ENCODE measurements around the gene KCNJ4. TPM values are rescaled to one million over a fixed set of nuclear protein-coding genes. Genes with fewer than 3 reads are reported as not detected.
A peak's percentile ranks its signal among the peaks of the same experiment; 100 is the strongest.

The KCNJ4 gene
- total RNA-seq, 4 donors from 2014 or later, result not detected

DNA sequence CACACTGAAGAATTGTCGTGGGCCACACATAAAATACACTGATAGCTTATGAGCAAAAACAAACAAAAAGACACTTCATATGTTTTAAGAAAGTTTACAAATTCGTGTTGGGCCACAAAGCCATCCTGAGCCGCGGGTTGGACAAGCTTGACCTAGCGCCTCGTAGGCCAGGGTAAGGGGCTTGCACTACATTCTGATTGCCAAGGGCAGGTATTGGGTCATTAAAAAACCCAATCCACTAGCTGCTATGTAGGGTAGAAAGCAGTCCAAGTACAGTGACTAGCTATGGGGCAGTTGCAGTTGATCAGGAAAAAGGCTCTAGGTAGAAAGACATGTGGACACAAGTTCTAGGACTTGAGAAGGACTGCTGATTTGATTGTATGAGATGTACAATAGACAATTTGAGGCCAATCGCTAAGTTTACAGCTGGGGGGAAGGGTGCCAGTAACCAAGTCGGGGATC lies 26.9 kb upstream of the KCNJ4 start:
- no peak overlapping the region for H3K4me3 ChIP-seq
- H3K36me3 ChIP-seq, result peaks cover 0 to 72% (median 0%) of the 10 kb centered on the region in 3 donors
- H3K27me3 ChIP-seq, result no peaks in the 10 kb centered on the region
- no peak for DNase-seq
- no peaks in the 10 kb centered on the region for H3K9me3 ChIP-seq
- no peaks in the 10 kb centered on the region for H3K4me1 ChIP-seq
- TF ChIP-seq POLR2A (IDR thresholded peaks at IDR 0.05) (no peak), CTCF (IDR thresholded peaks at IDR 0.05) (no peak)
- no peak overlapping the region for H3K27ac ChIP-seq

- H3K9me3 ChIP-seq, result no peaks in the 10 kb centered on the region
Measured at GRCh38 chr22:38481162-38481870, 26.3 kb upstream of the KCNJ4 start.

DNA sequence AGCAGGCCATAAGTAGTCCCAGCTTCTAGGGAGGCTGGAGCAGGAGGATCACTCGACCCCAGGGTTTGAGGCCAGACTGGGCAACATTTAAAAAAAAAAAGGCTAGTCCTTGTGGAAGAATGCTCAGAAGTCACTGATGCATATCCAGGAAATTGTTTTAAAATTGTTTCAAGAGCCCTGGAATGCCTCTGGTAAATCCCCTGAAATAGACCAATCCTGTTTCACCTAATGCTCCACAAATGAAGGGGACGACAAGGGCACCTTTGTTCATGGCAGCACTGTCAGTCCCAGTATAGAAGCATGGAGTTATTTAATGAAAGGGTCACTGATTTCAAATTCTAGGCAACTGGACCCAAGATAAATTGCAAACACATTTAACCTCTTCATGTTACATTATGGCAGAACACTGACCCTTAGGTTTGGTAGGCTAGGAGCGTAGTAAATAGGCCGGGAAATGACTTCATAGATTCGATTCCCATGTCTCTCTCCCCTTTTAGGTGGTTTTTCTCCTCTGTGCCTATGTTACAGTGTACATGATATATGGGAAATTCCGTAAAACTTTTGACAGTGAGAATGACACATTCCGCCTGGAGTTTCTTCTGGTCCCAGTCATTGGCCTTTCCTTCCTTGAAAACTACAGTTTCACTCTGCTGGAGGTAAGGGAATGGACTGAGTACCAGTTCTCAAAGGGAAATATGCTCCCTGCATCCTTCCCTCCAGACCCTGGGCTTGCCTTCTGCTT lies 24.3 kb upstream of the KCNJ4 start:
- peaks cover 0 to 45% (median 0%) of the 10 kb centered on the region in 3 donors for H3K36me3 ChIP-seq
- TF ChIP-seq CTCF (IDR thresholded peaks at IDR 0.05) (no peak), POLR2A (IDR thresholded peaks at IDR 0.05) (no peak)
- no peak overlapping the region for H3K4me3 ChIP-seq
- H3K27ac ChIP-seq, result no peak overlapping the region
- no peak for DNase-seq
- H3K4me1 ChIP-seq, result no peaks in the 10 kb centered on the region
- no peaks in the 10 kb centered on the region for H3K27me3 ChIP-seq
- no peaks in the 10 kb centered on the region for H3K9me3 ChIP-seq

More at GRCh38 chr22:38481162-38481870, 26.3 kb upstream of the KCNJ4 start:
- no peak overlapping the region for H3K27ac ChIP-seq
- no peaks in the 10 kb centered on the region for H3K4me1 ChIP-seq
- no peak for TF ChIP-seq CTCF (IDR thresholded peaks at IDR 0.05)
- no peak for TF ChIP-seq POLR2A (IDR thresholded peaks at IDR 0.05)
- no peaks in the 10 kb centered on the region for H3K27me3 ChIP-seq
- DNase-seq, result no peak
- H3K4me3 ChIP-seq, result no peak overlapping the region
- H3K36me3 ChIP-seq, result peaks cover 0 to 66% (median 0%) of the 10 kb centered on the region in 3 donors

DNA sequence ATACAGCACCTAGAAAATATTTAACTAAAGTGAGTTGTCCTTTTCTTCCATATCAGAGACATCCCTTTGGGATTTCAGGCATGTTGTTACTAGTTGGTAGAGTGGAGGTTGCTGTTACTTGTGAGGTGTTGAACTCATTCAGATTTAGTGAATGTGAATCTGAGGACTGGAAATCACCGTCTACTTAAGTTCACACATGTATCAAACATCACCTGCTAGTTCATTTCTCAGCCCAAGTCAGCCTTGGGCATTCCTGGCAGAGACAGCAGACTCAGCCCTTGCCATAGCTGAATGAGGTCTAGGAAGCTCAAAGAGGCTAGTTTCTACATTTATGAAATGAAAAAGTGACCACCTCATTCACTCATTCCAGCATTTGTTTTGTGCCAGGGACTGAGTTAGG lies 22.6 kb upstream of the KCNJ4 start:
- no peak for DNase-seq
- peaks cover 0 to 29% (median 0%) of the 10 kb centered on the region in 3 donors for H3K36me3 ChIP-seq
- no peaks in the 10 kb centered on the region for H3K4me1 ChIP-seq
- TF ChIP-seq CTCF (IDR thresholded peaks at IDR 0.05) (no peak), POLR2A (IDR thresholded peaks at IDR 0.05) (no peak)
- H3K27ac ChIP-seq, result no peak overlapping the region
- H3K27me3 ChIP-seq, result no peaks in the 10 kb centered on the region
- no peaks in the 10 kb centered on the region for H3K9me3 ChIP-seq
- H3K4me3 ChIP-seq, result no peak overlapping the region

GRCh38 chr22:38474003-38474607 lies 19.1 kb upstream of the KCNJ4 start:
- DNase-seq, result peak in 1 of 3 donors; percentile 10
- TF ChIP-seq CTCF (IDR thresholded peaks at IDR 0.05) (no peak), POLR2A (IDR thresholded peaks at IDR 0.05) (no peak)
- Histone ChIP-seq H3K27ac (no peak overlapping the region), H3K4me1 (peaks cover 0 to 4% (median 0%) of the 10 kb centered on the region in 4 donors), H3K4me3 (no peak overlapping the region), H3K9me3 (no peaks in the 10 kb centered on the region), H3K36me3 (no peaks in the 10 kb centered on the region), H3K27me3 (no peaks in the 10 kb centered on the region)

Data from Peyer's patch (tissue), 4 donors.